ENCODE data around the gene LAMA2. TPM values are rescaled to one million over a fixed set of nuclear protein-coding genes. Genes with fewer than 3 reads are reported as not detected.

Gene LAMA2
- total RNA-seq, 2 donors from 2014 or later, result 2.2 to 3.4 TPM

DNA sequence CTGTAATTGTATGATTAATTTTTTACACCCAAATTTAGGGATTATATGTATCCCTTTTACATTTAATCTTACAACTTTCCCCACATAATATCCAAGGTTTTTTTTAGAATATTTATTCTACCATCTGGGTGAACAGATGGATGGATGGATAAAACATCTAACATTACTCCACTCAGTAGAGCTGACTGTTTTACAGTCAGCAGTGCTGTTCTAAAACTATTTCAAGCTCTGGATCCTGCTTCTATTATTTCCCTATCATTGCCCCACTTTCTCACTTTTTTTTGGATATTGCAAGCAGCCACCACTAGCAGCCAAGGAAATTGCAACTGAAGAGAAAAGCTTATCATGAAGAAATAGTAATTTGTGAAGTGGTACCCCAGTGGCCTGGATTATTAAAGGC lies 653.3 kb downstream of the LAMA2 start:
- no peak for ATAC-seq
- no peak for DNase-seq
- no peak overlapping the region for H3K27ac Mint-ChIP-seq
- no peaks in the 10 kb centered on the region for H3K27me3 Mint-ChIP-seq
- peaks cover 2% of the 10 kb centered on the region for H3K36me3 Mint-ChIP-seq (ENCODE audit: low read depth)
- H3K4me1 Mint-ChIP-seq, result no peaks in the 10 kb centered on the region
- H3K9me3 ChIP-seq (ENCODE audit: control insufficient read depth, low read length, poor library complexity, severe bottlenecking), result no peaks in the 10 kb centered on the region
- no peak overlapping the region for H3K4me3 Mint-ChIP-seq

- no peak for DNase-seq
- no peak overlapping the region for H3K4me3 Mint-ChIP-seq
- H3K36me3 Mint-ChIP-seq (ENCODE audit: low read depth), result no peaks in the 10 kb centered on the region
- H3K27me3 Mint-ChIP-seq, result no peaks in the 10 kb centered on the region
- no peak overlapping the region for H3K27ac Mint-ChIP-seq
- H3K4me1 Mint-ChIP-seq, result no peaks in the 10 kb centered on the region
- ATAC-seq, result no peak
- H3K9me3 ChIP-seq (ENCODE audit: control insufficient read depth, low read length, poor library complexity, severe bottlenecking), result no peaks in the 10 kb centered on the region
Observed at GRCh38 chr6:129539032-129539431, 656.1 kb downstream of the LAMA2 start.

DNA sequence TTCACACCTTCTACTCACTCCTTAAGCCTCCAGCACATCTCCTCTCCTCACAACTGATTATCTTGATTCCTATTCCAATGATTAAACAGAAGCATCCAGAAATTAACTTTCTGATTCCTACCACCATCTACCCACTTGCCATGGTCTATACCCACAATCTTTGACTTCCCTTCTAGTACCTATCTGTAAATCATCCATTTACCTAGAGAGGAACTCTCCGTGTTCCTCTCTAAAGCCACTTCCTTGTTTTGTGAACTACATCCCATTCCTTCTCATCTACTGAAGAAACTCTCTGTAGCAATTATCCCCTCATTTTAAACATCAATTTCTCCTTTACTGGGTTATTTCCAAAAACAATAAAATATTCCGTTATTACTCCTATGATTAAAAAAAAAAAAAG lies 659.8 kb downstream of the LAMA2 start:
- Mint-ChIP-seq H3K27me3 (no peaks in the 10 kb centered on the region), H3K4me3 (no peak overlapping the region), H3K27ac (no peak overlapping the region), H3K4me1 (peaks cover 2% of the 10 kb centered on the region), H3K36me3 (ENCODE audit: low read depth) (peaks cover 3% of the 10 kb centered on the region)
- H3K9me3 ChIP-seq (ENCODE audit: control insufficient read depth, low read length, poor library complexity, severe bottlenecking), result no peaks in the 10 kb centered on the region
- ATAC-seq, result no peak
- DNase-seq, result no peak

DNA sequence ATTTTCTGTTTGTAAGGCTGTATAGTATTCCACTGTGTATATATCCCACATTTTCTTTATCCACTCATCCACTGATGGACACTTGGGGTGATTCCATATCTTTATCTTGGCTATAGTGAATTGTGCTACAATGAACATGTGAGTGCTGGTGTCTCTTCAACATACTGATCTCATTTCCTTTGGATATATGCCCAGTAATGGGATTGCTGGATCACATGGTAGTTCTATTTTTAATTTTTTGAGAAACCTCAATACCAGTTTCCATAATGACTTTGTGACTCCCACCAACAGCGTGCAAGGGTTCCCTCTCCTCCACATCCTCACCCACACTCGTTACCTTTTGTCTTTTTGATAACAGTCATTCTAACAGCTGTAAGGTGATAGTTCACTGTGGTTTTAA lies 661.0 kb downstream of the LAMA2 start:
- no peak for ATAC-seq
- no peak overlapping the region for H3K4me3 Mint-ChIP-seq

GRCh38 chr6:129544892-129545612 lies 662.1 kb downstream of the LAMA2 start:
- no peak overlapping the region for H3K27ac Mint-ChIP-seq

More for the DNA sequence above, 661.0 kb downstream of the LAMA2 start:
- Mint-ChIP-seq H3K27ac (no peak overlapping the region), H3K4me1 (peaks cover 2% of the 10 kb centered on the region), H3K27me3 (no peaks in the 10 kb centered on the region), H3K36me3 (ENCODE audit: low read depth) (peaks cover 3% of the 10 kb centered on the region)
- H3K9me3 ChIP-seq (ENCODE audit: control insufficient read depth, low read length, poor library complexity, severe bottlenecking), result no peaks in the 10 kb centered on the region
- no peak for DNase-seq

DNA sequence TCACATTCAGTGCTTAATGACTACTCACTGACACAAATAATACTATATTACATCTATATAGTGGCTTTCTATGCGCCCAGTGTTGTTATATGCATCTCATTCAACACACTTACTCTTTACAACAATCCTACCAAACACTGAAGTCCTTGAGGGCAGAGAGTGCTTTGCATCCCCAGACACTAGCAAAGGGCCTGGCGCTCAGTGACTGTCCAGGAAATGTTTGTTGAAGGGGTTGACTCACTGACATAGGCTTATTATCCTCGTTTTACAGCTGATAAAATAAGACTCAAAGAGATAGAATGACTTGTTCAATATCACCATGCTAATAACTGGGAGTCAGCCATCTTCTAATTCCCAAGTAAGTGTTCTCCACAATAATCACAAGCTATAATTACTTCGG lies 663.8 kb downstream of the LAMA2 start:
- ATAC-seq (no peak), DNase-seq (no peak)
- Mint-ChIP-seq H3K27me3 (no peaks in the 10 kb centered on the region), H3K27ac (no peak overlapping the region), H3K4me3 (no peak overlapping the region), H3K36me3 (ENCODE audit: low read depth) (peaks cover 3% of the 10 kb centered on the region), H3K4me1 (peaks cover 2% of the 10 kb centered on the region)
- no peaks in the 10 kb centered on the region for H3K9me3 ChIP-seq (ENCODE audit: control insufficient read depth, low read length, poor library complexity, severe bottlenecking)

More at GRCh38 chr6:129544892-129545612, 662.1 kb downstream of the LAMA2 start:
- Mint-ChIP-seq H3K36me3 (ENCODE audit: low read depth) (peaks cover 3% of the 10 kb centered on the region), H3K27me3 (no peaks in the 10 kb centered on the region), H3K4me1 (peaks cover 2% of the 10 kb centered on the region), H3K4me3 (no peak overlapping the region)
- H3K9me3 ChIP-seq (ENCODE audit: control insufficient read depth, low read length, poor library complexity, severe bottlenecking), result no peaks in the 10 kb centered on the region
- ATAC-seq, result no peak
- DNase-seq, result no peak

DNA sequence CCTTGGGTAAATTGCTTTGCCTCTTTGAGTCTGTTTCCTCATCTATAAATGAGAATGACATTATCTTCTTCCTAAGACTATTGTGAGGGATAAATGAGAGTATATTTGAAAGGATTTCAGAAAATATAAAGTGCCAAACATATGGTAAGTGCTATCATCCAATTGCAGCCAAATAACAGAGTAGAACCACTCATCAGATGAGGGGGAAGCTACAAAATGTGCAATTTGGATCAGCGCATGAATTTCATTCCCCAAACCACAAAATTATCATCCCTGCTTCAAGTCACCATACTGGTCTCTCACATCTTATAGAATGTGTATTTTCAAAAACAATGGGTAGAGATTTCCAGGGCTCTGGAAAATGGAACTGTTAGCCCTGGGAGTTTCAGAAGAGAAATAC lies 668.5 kb downstream of the LAMA2 start:
- H3K4me1 Mint-ChIP-seq, result peaks cover 2% of the 10 kb centered on the region
- DNase-seq (no peak), ATAC-seq (no peak)
- H3K27me3 Mint-ChIP-seq, result peaks cover 11% of the 10 kb centered on the region
- H3K9me3 ChIP-seq (ENCODE audit: control insufficient read depth, low read length, poor library complexity, severe bottlenecking), result no peaks in the 10 kb centered on the region
- H3K4me3 Mint-ChIP-seq, result no peak overlapping the region
- peaks cover 3% of the 10 kb centered on the region for H3K36me3 Mint-ChIP-seq (ENCODE audit: low read depth)
- H3K27ac Mint-ChIP-seq, result no peak overlapping the region

GRCh38 chr6:129552413-129552812 lies 669.5 kb downstream of the LAMA2 start:
- Mint-ChIP-seq H3K4me1 (peaks cover under 1% of the 10 kb centered on the region), H3K27me3 (peaks cover 11% of the 10 kb centered on the region), H3K4me3 (no peak overlapping the region), H3K36me3 (ENCODE audit: low read depth) (peaks cover 3% of the 10 kb centered on the region), H3K27ac (no peak overlapping the region)
- DNase-seq (no peak), ATAC-seq (no peak)
- no peaks in the 10 kb centered on the region for H3K9me3 ChIP-seq (ENCODE audit: control insufficient read depth, low read length, poor library complexity, severe bottlenecking)

DNA sequence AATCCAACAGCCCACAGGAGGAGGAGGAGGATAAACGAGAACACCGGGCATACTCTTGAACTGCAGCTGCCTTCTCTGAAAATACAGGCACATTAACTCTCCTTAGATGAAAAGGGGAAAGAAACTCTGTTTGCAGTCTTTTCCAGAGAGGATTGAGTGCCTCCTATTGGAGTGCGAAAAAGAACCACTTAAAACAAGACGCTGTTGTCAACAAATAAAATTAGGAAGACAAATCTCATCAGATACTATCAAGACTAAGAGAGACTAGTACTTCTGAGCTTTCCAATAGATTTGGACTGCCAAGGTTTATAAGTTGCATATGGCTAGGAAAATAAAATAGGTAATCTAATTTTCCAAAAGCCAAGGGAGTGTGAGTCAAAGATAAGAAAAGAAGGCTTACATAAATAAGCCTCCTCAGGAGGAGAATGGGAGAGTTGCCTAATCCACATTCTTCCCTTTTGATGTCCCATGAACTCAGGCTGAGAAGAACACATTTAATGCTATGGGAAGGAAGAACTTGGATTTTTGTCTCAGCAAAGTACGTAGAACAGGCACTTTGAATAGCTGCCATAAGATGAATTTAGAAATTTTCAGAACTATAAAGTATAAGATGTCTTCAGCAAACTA lies 672.4 kb downstream of the LAMA2 start:
- DNase-seq (no peak), ATAC-seq (no peak)
- Mint-ChIP-seq H3K36me3 (ENCODE audit: low read depth) (peaks cover 3% of the 10 kb centered on the region), H3K4me1 (no peaks in the 10 kb centered on the region), H3K27me3 (peaks cover 11% of the 10 kb centered on the region), H3K27ac (no peak overlapping the region), H3K4me3 (no peak overlapping the region)
- no peaks in the 10 kb centered on the region for H3K9me3 ChIP-seq (ENCODE audit: control insufficient read depth, low read length, poor library complexity, severe bottlenecking)

DNA sequence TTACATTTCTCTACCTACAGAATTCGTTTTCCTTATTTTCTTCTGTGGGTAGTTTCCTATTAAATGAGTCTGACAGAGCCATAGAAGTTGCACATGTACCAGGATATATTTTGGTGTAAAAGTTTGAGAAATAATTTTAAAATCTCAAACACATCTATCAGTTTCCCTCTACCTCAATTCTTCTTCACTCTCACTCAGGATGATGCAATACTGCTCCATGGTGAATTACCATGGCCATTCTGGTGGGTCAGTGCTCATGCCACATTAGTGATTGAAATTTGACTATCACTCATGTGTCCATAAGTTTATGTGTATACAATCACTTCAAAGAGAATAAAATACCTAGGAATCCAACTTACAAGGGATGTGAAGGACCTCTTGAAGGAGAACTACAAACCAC lies 675.3 kb downstream of the LAMA2 start:
- H3K9me3 ChIP-seq (ENCODE audit: control insufficient read depth, low read length, poor library complexity, severe bottlenecking), result no peaks in the 10 kb centered on the region
- Mint-ChIP-seq H3K36me3 (ENCODE audit: low read depth) (peaks cover 3% of the 10 kb centered on the region), H3K27ac (no peak overlapping the region), H3K4me1 (no peaks in the 10 kb centered on the region), H3K4me3 (no peak overlapping the region), H3K27me3 (peaks cover 14% of the 10 kb centered on the region)
- DNase-seq, result no peak
- ATAC-seq, result no peak

DNA sequence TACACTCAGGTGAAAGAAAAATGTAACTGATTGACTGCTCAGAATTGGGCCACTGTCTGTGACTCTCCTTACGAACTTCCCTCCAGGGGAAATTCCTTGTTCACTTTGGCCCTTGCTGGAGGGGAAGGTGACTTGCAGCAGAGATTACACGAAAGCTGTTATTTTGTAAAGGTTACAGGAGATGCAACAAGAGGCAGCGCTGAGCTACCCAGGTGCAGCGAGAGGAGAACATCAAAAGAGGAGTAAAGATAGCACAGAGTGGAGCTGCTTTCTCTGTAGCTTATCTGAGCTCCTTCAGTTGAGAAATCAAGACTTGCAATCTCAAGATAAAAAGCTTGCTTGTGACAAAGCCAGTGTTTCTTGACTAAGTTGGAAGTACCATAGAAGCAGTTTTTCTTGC lies 682.4 kb downstream of the LAMA2 start:
- H3K9me3 ChIP-seq (ENCODE audit: control insufficient read depth, low read length, poor library complexity, severe bottlenecking), result no peaks in the 10 kb centered on the region
- Mint-ChIP-seq H3K27me3 (peaks cover 6% of the 10 kb centered on the region), H3K4me1 (peaks cover 6% of the 10 kb centered on the region), H3K4me3 (no peak overlapping the region), H3K27ac (no peak overlapping the region), H3K36me3 (ENCODE audit: low read depth) (peaks cover 3% of the 10 kb centered on the region)
- DNase-seq (no peak), ATAC-seq (no peak)

- no peak for DNase-seq
- H3K27ac Mint-ChIP-seq, result no peak overlapping the region
- H3K4me3 Mint-ChIP-seq, result no peak overlapping the region
- H3K9me3 ChIP-seq (ENCODE audit: control insufficient read depth, low read length, poor library complexity, severe bottlenecking), result no peaks in the 10 kb centered on the region
- peaks cover 6% of the 10 kb centered on the region for H3K27me3 Mint-ChIP-seq
- peaks cover 6% of the 10 kb centered on the region for H3K4me1 Mint-ChIP-seq
- peaks cover 3% of the 10 kb centered on the region for H3K36me3 Mint-ChIP-seq (ENCODE audit: low read depth)
- no peak for ATAC-seq
Observed at GRCh38 chr6:129565811-129566210, 682.9 kb downstream of the LAMA2 start.

Measured in T-helper 17 cell (primary cell).